Cardiac septum (tissue), 1 donor: Measurements from ENCODE around the gene KLK14. TPM values are rescaled to one million over a fixed set of nuclear protein-coding genes. Genes with fewer than 3 reads are reported as not detected.

Experiments
- DNase-seq: peaks from one replicate; pipeline ENCODE4 v3.0.0-alpha.2; 2020; ENCODE audit warnings: low spot score
- intact Hi-C: fragments of 100-400 bp; cut with DNase I; formaldehyde crosslinking; loops from one replicate; pipeline ENCODE4 v1.14.0; 2022
- total RNA-seq: library from RNA; stranded (reverse); fragmentation: NEBNext Ultra II Directional; extraction: Animal tissue kit (Norgen Biotek cat#: 25700); gene quantifications from one replicate; pipeline ENCODE4 v1.2.1, GENCODE V29; 2021
- donor health status: DM: no; HTN: no; CAD: no.

Gene KLK14
- total RNA-seq, 1 donor from 2014 or later, result 0.32 TPM

DNA sequence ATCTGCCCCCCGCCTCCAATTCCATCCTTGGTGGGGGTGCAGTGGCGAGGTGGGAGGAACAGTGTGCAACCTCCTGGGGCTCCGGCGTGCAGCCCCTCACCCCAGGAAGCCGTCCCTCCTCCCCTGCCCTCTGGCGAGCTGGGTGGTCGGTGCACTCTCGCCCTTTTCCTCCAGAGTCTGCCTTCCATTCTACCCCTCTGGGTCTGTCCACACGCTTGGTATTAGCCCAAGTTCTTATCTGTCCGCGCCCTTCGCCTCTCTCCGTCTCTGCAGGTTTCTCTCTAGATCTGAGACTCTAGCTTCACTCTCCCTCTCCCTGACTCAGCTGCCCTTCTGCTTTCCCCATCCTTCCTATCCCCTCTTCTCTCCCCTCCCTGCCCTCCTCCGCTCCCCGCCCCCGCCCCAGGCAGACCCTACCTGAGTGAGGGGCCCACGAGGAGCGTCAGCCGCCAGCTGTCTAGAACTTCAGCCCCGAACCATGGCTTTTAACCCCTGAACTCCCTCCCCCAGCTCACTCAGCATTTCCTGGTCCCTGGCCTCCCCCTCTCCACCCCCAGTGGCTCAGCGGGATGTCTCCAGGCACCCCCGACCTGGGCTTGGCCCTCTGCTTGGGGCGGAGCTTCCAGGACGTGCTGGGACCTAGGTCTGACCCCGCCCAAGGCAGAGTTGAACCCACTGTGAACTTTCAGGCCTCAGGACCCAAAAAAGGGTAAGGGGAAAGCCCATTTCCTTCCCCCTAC lies 17.3 kb downstream of the KLK14 start:
- intact Hi-C loops, result no loop called here
- no peak for DNase-seq

- DNase-seq, result no peak
- intact Hi-C loops, result no loop called here
These were observed 18.0 kb downstream of the KLK14 start, which contains the start of gene KLK13 for GRCh38 chr19:51064534-51065220. KLK13 (minus strand) TSS chr19:51065092; CDS start chr19:51065067, 25 bp downstream.

DNA sequence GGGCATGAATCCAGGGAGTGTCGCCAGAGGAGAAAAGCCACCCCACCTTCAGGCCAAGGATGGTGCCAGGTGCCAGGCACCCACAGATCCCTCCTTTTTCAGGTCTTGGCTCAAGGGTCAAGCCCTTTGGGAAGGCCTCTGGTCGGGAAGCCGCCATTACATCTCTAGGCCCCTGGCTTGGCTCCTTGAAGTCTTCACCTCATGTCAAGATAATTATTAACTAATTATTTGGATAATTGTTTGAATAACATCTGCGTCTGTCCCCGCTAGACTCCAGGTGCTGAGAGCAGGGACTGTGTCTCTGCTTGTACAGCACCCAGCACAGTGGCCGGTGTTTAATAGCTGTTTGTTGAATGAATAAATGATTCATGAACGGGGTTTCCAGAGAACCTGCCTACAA lies 19.0 kb downstream of the KLK14 start:
- DNase-seq, result no peak
- intact Hi-C loops, result no loop called here

GRCh38 chr19:51060973-51061372 lies 21.7 kb downstream of the KLK14 start:
- DNase-seq, result no peak
- intact Hi-C loops, result no loop called here

DNA sequence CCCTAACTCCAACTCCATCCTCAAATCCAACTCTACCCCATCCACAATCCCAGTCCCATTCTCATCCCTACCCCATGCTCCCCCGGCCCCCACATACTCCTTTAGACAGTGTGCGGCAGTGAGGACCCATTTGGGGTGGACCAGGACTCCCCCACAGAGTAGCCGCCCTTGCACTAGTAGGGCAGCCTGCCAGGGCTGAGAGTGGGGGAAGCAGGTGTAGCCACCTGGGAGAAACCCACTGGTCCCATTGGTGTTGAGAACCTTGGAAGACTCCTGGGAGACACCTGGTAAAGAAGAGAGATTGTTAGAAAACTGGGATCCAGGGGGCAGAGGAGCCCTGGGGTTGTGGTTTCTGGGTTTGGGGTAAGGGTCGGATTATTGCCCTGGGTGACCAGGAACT lies 22.4 kb downstream of the KLK14 start:
- intact Hi-C loops, result no loop called here
- no peak for DNase-seq

DNA sequence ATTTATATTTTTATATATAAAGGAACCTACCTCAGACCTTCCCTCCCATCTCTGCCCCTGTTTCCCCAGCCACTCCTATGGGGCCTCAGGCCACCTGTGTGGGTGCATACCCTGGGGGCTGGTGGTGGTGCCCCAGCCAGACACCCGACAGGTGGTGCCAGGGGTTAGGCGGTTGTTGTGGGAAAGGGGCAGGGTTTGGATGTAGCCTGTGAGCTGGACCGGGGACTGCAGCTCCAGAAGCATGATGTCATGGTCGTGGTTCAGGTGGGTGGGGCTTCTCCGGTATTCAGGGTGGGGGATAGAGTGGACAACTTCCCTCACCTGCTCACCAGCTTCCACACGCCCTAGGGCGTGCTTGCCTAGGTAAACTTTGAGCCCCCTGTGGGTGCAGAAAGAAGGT lies 23.0 kb downstream of the KLK14 start:
- intact Hi-C loops, result no loop called here
- DNase-seq, result no peak

GRCh38 chr19:51055866-51056265 lies 26.8 kb downstream of the KLK14 start:
- intact Hi-C loops, result no loop called here
- no peak for DNase-seq

DNA sequence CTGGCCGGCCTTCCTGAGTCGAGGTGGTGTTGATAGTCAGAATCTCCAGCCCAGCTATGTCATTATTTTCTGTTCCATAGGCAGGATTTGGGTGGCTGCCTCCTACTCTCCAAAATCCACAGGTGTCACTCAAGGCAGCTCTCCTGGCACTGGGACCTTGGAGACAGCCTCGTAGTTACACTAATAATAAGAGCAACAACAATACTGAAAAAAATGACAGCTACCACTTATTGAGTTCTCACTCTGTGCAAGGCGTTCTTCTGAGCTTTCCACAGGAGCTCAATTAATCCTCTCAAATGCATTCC lies 35.7 kb downstream of the KLK14 start:
- intact Hi-C loops, result no loop called here

DNA sequence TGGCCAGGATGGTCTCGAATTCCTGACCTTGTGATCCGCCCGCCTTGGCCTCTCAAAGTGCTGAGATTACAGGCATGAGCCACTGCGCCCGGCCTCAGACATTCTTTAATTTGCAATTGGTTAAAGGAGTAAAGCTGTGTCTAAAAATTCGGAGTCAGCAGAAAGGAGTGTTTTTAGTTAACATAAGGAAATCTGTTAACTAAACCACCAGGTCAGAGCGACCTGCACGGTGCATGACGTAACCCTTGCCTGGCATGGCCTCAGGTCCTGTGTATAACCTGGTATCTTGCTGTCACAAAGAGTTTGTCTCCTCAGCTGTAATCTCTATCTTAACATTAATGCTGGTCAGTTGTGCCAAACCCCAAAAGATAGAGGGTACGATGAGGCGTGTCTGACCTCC lies 38.4 kb downstream of the KLK14 start:
- intact Hi-C loops, result no loop called here
- DNase-seq, result no peak

More for the DNA sequence above, 35.7 kb downstream of the KLK14 start:
- no peak for DNase-seq

DNA sequence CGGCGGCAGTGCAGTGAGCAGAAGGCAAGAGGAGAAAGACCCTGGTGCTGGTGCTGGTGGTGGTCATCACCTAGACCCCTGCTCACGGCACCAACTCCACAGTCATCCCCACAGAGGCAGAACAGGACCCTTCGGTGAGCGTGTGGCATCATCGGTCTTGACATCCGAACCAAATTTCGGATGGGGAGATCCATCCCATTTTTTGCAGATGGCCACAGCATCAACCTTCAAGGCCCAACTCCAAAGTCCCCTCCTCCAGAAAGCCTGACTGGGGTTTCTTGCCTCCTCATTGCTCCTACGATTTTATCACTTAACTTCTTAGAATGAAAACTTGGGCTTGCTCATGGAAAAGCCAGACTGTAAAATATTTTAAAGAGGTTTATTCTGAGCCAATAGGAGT lies 39.2 kb downstream of the KLK14 start:
- DNase-seq, result no peak
- intact Hi-C loops, result no loop called here

- intact Hi-C loops, result no loop called here
- no peak for DNase-seq
These were observed 42.5 kb downstream of the KLK14 start for GRCh38 chr19:51040151-51040550.

DNA sequence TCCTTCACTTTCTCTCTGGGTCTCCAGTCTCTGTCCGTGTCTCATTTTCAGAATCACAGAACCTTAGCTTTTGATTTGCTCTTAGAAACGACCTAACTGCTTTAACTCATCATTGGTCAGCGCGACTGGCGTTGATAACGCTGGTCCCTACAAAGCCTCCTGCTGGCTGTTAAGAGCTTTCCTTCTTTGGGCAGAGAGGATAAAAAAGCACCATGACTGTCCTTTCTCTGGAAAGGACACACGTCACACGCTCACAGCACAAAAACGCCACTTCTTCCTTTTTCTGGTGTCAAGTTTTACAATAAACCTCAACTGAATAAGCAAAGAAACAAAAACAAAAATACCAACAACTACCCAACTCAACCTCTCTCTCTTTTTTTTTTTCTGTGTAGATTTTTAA lies 46.2 kb downstream of the KLK14 start:
- DNase-seq, result no peak
- intact Hi-C loops, result no loop called here

DNA sequence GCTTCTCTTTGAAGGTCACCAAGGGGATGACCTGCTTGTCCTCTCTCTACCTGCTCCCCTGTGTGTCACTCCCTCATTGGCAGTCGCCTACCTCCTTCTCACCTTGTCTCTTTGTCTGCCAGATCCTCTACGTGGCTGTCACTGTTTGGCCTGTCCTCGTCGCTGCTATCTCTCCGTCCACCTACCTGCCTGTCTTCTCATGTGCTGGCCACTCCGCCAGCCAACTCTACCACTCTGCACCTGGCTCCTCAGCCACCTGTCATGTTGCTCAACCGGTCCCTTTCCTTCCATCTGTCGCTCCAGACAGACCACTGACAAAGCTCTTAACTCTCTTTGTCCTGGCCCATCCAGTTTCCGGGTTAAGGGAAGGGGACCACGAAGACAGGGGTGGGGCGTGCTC lies 48.0 kb downstream of the KLK14 start, which contains the start of gene KLK12:
TSS of gene KLK12 (minus strand) at position 299 of the 400 bp plus-strand sequence. CDS start 381 bp downstream, outside the sequence.
- intact Hi-C loops, result no loop called here

GRCh38 chr19:51031880-51032225 lies 50.8 kb downstream of the KLK14 start:
- no peak for DNase-seq
- intact Hi-C loops, result no loop called here

More for the DNA sequence above, 48.0 kb downstream of the KLK14 start, which contains the start of gene KLK12:
- no peak for DNase-seq

- intact Hi-C loops, result no loop called here
- DNase-seq, result no peak
These were observed 51.3 kb downstream of the KLK14 start for GRCh38 chr19:51031220-51031879.

- no peak for DNase-seq
- intact Hi-C loops, result no loop called here
These were observed 52.1 kb downstream of the KLK14 start for GRCh38 chr19:51030631-51031030.

DNA sequence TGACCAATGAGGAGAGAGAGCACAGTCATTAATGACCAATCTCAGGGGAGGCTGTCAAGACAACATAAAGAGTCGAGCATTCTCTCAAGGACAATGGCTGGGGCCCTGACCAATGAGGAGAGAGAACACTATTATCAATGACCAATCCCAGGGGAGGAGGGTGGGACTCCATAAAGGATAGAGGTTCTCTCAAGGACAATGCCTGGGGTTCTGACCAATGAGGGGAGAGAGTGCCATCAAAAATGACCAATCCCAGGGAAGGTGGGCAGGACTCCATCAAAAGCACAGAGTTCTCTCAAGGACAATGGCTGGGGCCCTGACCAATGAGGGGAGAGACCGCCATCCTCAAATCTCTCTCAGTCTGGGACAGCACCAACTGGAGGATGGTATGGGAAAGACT lies 53.0 kb downstream of the KLK14 start:
- intact Hi-C loops, result no loop called here
- DNase-seq, result no peak
